HEK293 (cell line): ENCODE measurements around the gene COL9A3.

ENCODE experiments used
- GFI1B ChIP-seq: fragments of 450-650 bp; formaldehyde crosslinking; IDR thresholded peaks from 2 replicates; pipeline ENCODE4 v1.5.1; 2016; ENCODE audit warnings: missing biosample characterization, missing genetic modification characterization
- GLI4 ChIP-seq: fragments of 450-650 bp; formaldehyde crosslinking; IDR thresholded peaks from 2 replicates; pipeline ENCODE4 v1.5.1; 2016; ENCODE audit warnings: missing biosample characterization, missing genetic modification characterization
- GLIS2 ChIP-seq: fragments of 450-650 bp; formaldehyde crosslinking; IDR thresholded peaks from 2 replicates; pipeline ENCODE4 v1.5.1; 2016; ENCODE audit warnings: missing biosample characterization, missing genetic modification characterization
- IKZF3 ChIP-seq: fragments of 450-650 bp; IDR thresholded peaks from 2 replicates; pipeline ENCODE4 v1.5.0; 2018; ENCODE audit warnings: missing biosample characterization, mild to moderate bottlenecking, missing genetic modification characterization, moderate library complexity
- KLF1 ChIP-seq: fragments of 450-650 bp; formaldehyde crosslinking; IDR thresholded peaks from 2 replicates; pipeline ENCODE4 v1.5.1; 2016; ENCODE audit warnings: missing biosample characterization, missing genetic modification characterization
- REPIN1 ChIP-seq: fragments of 450-650 bp; formaldehyde crosslinking; IDR thresholded peaks from 2 replicates; pipeline ENCODE4 v1.5.1; 2017; ENCODE audit warnings: missing biosample characterization, missing genetic modification characterization, low read depth
- SETDB1 ChIP-seq: IDR thresholded peaks from one replicate; pipeline ENCODE4 v1.6.1; 2017; ENCODE audit warnings: mild to moderate bottlenecking, low read length, moderate library complexity, mixed read lengths; ENCODE audit not compliant: insufficient read length
- ZBTB21 ChIP-seq: fragments of 450-650 bp; formaldehyde crosslinking; IDR thresholded peaks from 2 replicates; pipeline ENCODE4 v1.5.1; 2017; ENCODE audit warnings: missing biosample characterization, missing genetic modification characterization
- ZBTB7A ChIP-seq: fragments of 450-650 bp; formaldehyde crosslinking; IDR thresholded peaks from 2 replicates; pipeline ENCODE4 v1.5.1; 2016; ENCODE audit warnings: low read depth, missing biosample characterization, missing genetic modification characterization
- ZNF132 ChIP-seq: fragments of 450-650 bp; formaldehyde crosslinking; IDR thresholded peaks from 2 replicates; pipeline ENCODE4 v1.5.1; 2017; ENCODE audit warnings: missing biosample characterization, missing genetic modification characterization, borderline replicate concordance
- ZNF211 ChIP-seq: fragments of 450-650 bp; formaldehyde crosslinking; IDR thresholded peaks from 2 replicates; pipeline ENCODE4 v1.5.1; 2016; ENCODE audit warnings: low read depth, missing biosample characterization, missing genetic modification characterization
- ZNF311 ChIP-seq: fragments of 450-650 bp; formaldehyde crosslinking; IDR thresholded peaks from 2 replicates; pipeline ENCODE4 v1.5.1; 2017; ENCODE audit warnings: missing biosample characterization, missing genetic modification characterization, borderline replicate concordance
- ZNF354C ChIP-seq: fragments of 450-650 bp; formaldehyde crosslinking; IDR thresholded peaks from 2 replicates; pipeline ENCODE4 v1.5.1; 2016; ENCODE audit warnings: missing biosample characterization, missing genetic modification characterization, low read depth, borderline replicate concordance
- ZNF555 ChIP-seq: fragments of 450-650 bp; formaldehyde crosslinking; conservative IDR thresholded peaks from 2 replicates; pipeline ENCODE4 v1.5.1; 2017; ENCODE audit warnings: missing biosample characterization, mild to moderate bottlenecking, missing genetic modification characterization, inconsistent platforms
- ZNF558 ChIP-seq: fragments of 450-650 bp; formaldehyde crosslinking; IDR thresholded peaks from 2 replicates; pipeline ENCODE4 v1.5.1; 2016; ENCODE audit warnings: missing biosample characterization, missing genetic modification characterization
- ZNF560 ChIP-seq: fragments of 450-650 bp; formaldehyde crosslinking; IDR thresholded peaks from 2 replicates; pipeline ENCODE4 v1.5.1; 2017; ENCODE audit warnings: missing biosample characterization, missing genetic modification characterization, borderline replicate concordance
- ZNF600 ChIP-seq: fragments of 450-650 bp; formaldehyde crosslinking; IDR thresholded peaks from 2 replicates; pipeline ENCODE4 v1.5.1; 2016; ENCODE audit warnings: missing biosample characterization, missing genetic modification characterization
- ZNF707 ChIP-seq: fragments of 450-650 bp; formaldehyde crosslinking; IDR thresholded peaks from 2 replicates; pipeline ENCODE4 v1.5.1; 2016; ENCODE audit warnings: missing biosample characterization, missing genetic modification characterization
- ZSCAN23 ChIP-seq: fragments of 450-650 bp; formaldehyde crosslinking; IDR thresholded peaks from 2 replicates; pipeline ENCODE4 v1.5.1; 2016; ENCODE audit warnings: missing biosample characterization, missing genetic modification characterization
- TF ChIP-seq, protein P1 (sequence below): fragments of 450-650 bp; formaldehyde crosslinking; IDR thresholded peaks from 2 replicates; pipeline ENCODE4 v1.5.1; 2016; ENCODE audit warnings: missing biosample characterization, missing genetic modification characterization
- TF ChIP-seq, protein P2 (sequence below): fragments of 450-650 bp; formaldehyde crosslinking; IDR thresholded peaks from 2 replicates; pipeline ENCODE4 v1.5.1; 2016; ENCODE audit warnings: missing biosample characterization, missing genetic modification characterization
- TF ChIP-seq, protein P3 (sequence below): fragments of 450-650 bp; formaldehyde crosslinking; IDR thresholded peaks from 2 replicates; pipeline ENCODE4 v1.5.1; 2016; ENCODE audit warnings: missing biosample characterization, missing genetic modification characterization
- TF ChIP-seq, protein P4 (sequence below): fragments of 450-650 bp; formaldehyde crosslinking; IDR thresholded peaks from 2 replicates; pipeline ENCODE4 v1.5.1; 2017; ENCODE audit warnings: missing biosample characterization, missing genetic modification characterization
- TF ChIP-seq, protein P5 (sequence below): fragments of 450-650 bp; formaldehyde crosslinking; IDR thresholded peaks from 2 replicates; pipeline ENCODE4 v1.5.1; 2016; ENCODE audit warnings: missing biosample characterization, missing genetic modification characterization
- TF ChIP-seq, protein P6 (sequence below): fragments of 450-650 bp; formaldehyde crosslinking; IDR thresholded peaks from 2 replicates; pipeline ENCODE4; 2016; ENCODE audit warnings: missing biosample characterization, missing genetic modification characterization

The COL9A3 gene

DNA sequence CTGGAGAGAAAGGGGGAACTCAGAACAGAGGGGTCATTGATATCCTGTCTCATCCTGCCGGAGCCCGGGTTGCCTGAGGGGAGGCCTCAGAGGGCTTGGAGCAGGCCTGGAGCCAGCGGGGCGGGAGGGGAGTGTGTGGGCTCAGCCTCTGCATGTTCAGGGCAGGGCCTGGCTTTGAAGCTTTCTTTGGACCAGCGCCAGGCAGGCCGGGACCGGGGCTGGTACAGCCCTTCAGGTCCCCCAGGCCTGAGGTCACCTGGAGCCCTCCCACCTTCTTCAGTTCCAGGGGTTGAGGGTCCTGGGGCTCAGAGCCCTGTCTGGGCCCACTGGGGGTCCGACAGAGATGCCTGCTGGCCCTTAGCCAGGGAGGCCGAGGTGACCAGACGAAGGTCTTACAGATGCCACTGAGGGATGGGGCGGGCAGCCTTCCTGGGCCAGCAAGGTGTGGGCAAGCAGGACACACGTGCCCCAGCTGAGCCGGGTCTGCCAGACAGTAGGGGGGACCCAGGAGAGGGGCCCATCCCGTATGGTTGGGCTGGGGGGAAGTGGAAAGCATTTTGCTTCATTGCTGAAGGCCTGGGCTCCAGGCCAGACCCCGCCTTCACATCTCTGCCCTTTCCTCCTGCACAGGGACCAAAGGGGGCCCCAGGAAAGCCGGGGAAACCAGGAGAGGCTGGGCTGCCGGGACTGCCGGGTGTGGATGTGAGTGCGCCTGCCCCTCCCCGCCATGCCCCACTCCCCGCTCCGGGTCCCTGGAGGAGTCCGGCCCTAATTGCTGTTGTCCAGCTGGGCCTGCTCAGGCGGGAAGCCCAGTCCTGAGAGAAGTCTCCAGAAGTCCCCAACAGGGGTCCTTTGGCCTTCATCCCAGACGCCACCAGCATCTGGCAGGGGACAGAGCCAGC is 2.0 kb downstream of the COL9A3 start (continued):
- TF ChIP-seq, protein P1, sequence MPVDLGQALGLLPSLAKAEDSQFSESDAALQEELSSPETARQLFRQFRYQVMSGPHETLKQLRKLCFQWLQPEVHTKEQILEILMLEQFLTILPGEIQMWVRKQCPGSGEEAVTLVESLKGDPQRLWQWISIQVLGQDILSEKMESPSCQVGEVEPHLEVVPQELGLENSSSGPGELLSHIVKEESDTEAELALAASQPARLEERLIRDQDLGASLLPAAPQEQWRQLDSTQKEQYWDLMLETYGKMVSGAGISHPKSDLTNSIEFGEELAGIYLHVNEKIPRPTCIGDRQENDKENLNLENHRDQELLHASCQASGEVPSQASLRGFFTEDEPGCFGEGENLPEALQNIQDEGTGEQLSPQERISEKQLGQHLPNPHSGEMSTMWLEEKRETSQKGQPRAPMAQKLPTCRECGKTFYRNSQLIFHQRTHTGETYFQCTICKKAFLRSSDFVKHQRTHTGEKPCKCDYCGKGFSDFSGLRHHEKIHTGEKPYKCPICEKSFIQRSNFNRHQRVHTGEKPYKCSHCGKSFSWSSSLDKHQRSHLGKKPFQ = no peak
- TF ChIP-seq KLF1 (peak; percentile 61; the same call in 1 of the 2 replicates), SETDB1 (no peak), ZNF132 (tag by site-specific recombination) (no peak), ZNF560 (tag by site-specific recombination) (no peak), ZBTB7A (tag by site-specific recombination) (no peak), ZNF558 (tag by site-specific recombination) (no peak), ZSCAN23 (tag by site-specific recombination) (no peak), ZNF311 (tag by site-specific recombination) (no peak), ZNF555 (tag by site-specific recombination) (no peak), GFI1B (tag by site-specific recombination) (no peak), ZNF600 (tag by site-specific recombination) (no peak), ZNF354C (tag by site-specific recombination) (no peak), GLIS2 (tag by site-specific recombination) (peak; percentile 64), IKZF3 (tag by site-specific recombination) (peak; percentile 15; the same call in 1 of the 2 replicates), GLI4 (tag by site-specific recombination) (no peak), REPIN1 (tag by site-specific recombination) (no peak), ZNF211 (tag by site-specific recombination) (no peak), ZBTB21 (no peak), ZNF707 (tag by site-specific recombination) (no peak)
- TF ChIP-seq, protein P2, sequence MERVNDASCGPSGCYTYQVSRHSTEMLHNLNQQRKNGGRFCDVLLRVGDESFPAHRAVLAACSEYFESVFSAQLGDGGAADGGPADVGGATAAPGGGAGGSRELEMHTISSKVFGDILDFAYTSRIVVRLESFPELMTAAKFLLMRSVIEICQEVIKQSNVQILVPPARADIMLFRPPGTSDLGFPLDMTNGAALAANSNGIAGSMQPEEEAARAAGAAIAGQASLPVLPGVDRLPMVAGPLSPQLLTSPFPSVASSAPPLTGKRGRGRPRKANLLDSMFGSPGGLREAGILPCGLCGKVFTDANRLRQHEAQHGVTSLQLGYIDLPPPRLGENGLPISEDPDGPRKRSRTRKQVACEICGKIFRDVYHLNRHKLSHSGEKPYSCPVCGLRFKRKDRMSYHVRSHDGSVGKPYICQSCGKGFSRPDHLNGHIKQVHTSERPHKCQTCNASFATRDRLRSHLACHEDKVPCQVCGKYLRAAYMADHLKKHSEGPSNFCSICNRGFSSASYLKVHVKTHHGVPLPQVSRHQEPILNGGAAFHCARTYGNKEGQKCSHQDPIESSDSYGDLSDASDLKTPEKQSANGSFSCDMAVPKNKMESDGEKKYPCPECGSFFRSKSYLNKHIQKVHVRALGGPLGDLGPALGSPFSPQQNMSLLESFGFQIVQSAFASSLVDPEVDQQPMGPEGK (tag by site-specific recombination) = peak; percentile 81
- TF ChIP-seq, protein P3, sequence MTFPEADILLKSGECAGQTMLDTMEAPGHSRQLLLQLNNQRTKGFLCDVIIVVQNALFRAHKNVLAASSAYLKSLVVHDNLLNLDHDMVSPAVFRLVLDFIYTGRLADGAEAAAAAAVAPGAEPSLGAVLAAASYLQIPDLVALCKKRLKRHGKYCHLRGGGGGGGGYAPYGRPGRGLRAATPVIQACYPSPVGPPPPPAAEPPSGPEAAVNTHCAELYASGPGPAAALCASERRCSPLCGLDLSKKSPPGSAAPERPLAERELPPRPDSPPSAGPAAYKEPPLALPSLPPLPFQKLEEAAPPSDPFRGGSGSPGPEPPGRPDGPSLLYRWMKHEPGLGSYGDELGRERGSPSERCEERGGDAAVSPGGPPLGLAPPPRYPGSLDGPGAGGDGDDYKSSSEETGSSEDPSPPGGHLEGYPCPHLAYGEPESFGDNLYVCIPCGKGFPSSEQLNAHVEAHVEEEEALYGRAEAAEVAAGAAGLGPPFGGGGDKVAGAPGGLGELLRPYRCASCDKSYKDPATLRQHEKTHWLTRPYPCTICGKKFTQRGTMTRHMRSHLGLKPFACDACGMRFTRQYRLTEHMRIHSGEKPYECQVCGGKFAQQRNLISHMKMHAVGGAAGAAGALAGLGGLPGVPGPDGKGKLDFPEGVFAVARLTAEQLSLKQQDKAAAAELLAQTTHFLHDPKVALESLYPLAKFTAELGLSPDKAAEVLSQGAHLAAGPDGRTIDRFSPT (tag by site-specific recombination) = peak; percentile 50; the same call in 1 of the 2 replicates
- TF ChIP-seq, protein P4, sequence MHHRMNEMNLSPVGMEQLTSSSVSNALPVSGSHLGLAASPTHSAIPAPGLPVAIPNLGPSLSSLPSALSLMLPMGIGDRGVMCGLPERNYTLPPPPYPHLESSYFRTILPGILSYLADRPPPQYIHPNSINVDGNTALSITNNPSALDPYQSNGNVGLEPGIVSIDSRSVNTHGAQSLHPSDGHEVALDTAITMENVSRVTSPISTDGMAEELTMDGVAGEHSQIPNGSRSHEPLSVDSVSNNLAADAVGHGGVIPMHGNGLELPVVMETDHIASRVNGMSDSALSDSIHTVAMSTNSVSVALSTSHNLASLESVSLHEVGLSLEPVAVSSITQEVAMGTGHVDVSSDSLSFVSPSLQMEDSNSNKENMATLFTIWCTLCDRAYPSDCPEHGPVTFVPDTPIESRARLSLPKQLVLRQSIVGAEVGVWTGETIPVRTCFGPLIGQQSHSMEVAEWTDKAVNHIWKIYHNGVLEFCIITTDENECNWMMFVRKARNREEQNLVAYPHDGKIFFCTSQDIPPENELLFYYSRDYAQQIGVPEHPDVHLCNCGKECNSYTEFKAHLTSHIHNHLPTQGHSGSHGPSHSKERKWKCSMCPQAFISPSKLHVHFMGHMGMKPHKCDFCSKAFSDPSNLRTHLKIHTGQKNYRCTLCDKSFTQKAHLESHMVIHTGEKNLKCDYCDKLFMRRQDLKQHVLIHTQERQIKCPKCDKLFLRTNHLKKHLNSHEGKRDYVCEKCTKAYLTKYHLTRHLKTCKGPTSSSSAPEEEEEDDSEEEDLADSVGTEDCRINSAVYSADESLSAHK = no peak
- TF ChIP-seq, protein P5, sequence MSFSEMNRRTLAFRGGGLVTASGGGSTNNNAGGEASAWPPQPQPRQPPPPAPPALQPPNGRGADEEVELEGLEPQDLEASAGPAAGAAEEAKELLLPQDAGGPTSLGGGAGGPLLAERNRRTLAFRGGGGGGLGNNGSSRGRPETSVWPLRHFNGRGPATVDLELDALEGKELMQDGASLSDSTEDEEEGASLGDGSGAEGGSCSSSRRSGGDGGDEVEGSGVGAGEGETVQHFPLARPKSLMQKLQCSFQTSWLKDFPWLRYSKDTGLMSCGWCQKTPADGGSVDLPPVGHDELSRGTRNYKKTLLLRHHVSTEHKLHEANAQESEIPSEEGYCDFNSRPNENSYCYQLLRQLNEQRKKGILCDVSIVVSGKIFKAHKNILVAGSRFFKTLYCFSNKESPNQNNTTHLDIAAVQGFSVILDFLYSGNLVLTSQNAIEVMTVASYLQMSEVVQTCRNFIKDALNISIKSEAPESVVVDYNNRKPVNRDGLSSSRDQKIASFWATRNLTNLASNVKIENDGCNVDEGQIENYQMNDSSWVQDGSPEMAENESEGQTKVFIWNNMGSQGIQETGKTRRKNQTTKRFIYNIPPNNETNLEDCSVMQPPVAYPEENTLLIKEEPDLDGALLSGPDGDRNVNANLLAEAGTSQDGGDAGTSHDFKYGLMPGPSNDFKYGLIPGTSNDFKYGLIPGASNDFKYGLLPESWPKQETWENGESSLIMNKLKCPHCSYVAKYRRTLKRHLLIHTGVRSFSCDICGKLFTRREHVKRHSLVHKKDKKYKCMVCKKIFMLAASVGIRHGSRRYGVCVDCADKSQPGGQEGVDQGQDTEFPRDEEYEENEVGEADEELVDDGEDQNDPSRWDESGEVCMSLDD (tag by site-specific recombination) = peak; percentile 53
- TF ChIP-seq, protein P6, sequence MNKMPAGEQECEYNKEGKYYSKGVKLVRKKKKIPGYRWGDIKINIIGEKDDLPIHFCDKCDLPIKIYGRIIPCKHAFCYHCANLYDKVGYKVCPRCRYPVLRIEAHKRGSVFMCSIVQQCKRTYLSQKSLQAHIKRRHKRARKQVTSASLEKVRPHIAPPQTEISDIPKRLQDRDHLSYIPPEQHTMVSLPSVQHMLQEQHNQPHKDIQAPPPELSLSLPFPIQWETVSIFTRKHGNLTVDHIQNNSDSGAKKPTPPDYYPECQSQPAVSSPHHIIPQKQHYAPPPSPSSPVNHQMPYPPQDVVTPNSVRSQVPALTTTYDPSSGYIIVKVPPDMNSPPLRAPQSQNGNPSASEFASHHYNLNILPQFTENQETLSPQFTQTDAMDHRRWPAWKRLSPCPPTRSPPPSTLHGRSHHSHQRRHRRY (tag by site-specific recombination) = no peak
